HuH-7.5 (cell line): ENCODE results near the gene NTRK2.
"Not testable (repeated sequence)": the region's sequence is repeated elsewhere in the genome, so short reads cannot be mapped to it uniquely, and the experiment has no call there.

ENCODE experiments used
- DNase-seq: peaks from one replicate; pipeline ENCODE4 v3.0.0; 2011; ENCODE audit warnings: low spot score

Gene NTRK2

GRCh38 chr9:84893419-84894128, 224.0 kb downstream of the NTRK2 start:
- no peak for DNase-seq

- DNase-seq = no peak
Measured at GRCh38 chr9:84894859-84895258, 225.3 kb downstream of the NTRK2 start.

GRCh38 chr9:84897362-84898094, 228.0 kb downstream of the NTRK2 start:
- no peak for DNase-seq

- no peak for DNase-seq
Measured at GRCh38 chr9:84898188-84898587, 228.7 kb downstream of the NTRK2 start.

DNA sequence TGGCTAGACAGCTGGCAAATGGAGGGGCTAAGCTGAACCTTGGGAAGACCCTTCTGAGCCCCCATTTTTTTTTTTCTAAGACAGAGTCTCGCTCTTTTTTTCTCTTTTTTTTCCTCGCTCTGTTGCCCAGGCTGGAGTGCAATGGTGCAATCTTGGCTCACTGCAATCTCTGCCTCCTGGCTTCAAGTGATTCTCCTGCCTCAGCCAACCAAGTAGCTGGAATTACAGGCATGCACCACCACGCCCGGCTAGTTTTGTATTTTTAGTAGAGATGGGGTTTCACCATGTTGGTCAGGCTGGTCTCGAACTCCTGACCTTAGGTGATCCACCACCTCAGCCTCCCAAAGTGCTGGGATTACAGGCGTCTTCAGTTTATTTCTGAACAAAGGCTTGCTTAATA, 229.1 kb downstream of the NTRK2 start:
- DNase-seq = not testable (repeated sequence)

DNA sequence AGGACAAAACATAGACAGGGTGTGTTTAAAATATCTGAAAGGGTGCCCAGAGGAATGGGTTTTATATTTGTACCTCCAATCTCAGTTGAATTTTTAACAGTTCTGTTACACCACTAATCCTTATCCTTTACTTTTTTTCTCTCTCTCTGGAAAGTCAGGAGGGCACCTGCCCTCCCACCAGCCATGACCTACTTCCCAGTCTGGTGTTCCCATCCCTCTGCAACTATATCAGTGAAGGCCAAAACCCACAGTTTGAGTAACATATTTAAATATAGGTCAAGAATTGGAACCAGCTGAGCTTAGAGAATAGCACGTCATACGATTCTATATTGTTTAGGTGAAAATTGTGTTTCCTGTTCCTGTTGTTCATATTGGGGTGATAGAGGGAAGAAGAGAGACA, 229.8 kb downstream of the NTRK2 start:
- no peak for DNase-seq

DNA sequence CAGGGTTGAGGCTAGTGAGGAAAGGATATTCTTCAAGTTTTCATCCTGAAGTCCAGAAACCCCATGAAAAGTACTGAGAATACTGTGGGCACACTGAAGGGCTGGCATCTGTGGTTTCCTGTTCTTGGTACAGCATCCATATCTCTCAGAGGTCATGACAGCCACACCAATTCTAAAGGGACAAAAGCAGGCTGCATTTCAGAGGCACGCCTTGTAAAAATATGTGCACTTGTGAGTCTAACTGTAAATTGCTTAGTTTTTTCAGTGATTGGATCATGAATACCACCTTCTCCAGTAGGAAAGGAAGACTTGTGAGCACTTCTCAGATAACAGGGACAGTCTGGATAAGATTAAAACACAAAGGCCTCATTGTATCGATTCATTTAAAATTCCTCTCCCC, 230.9 kb downstream of the NTRK2 start:
- no peak for DNase-seq

- no peak for DNase-seq
Measured at GRCh38 chr9:84903963-84904362, 234.4 kb downstream of the NTRK2 start.

- no peak for DNase-seq
Measured at GRCh38 chr9:84916769-84917168, 247.2 kb downstream of the NTRK2 start.

- DNase-seq = no peak
Measured at GRCh38 chr9:84917366-84918070, 248.0 kb downstream of the NTRK2 start.

- DNase-seq = no peak
Measured at GRCh38 chr9:84919440-84919839, 249.9 kb downstream of the NTRK2 start.

DNA sequence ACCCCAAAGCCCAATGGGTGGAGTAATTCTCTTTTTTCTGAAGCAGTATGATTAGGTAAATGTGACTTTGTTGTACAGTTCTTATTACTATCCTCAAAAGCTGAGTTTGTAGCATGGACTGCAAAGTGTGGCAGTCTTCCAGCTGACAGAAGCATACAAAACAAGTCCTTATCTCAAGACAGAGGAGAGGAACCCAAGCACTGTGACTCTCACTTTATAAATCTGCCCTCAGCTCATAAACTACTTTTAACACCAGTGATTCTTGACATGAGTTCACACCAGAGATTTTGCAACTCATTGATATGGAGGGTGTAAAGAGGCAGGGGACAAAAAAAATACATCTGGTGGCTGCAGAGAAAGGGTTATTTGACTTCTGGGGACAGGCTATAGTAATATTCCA, 251.6 kb downstream of the NTRK2 start:
- no peak for DNase-seq

DNA sequence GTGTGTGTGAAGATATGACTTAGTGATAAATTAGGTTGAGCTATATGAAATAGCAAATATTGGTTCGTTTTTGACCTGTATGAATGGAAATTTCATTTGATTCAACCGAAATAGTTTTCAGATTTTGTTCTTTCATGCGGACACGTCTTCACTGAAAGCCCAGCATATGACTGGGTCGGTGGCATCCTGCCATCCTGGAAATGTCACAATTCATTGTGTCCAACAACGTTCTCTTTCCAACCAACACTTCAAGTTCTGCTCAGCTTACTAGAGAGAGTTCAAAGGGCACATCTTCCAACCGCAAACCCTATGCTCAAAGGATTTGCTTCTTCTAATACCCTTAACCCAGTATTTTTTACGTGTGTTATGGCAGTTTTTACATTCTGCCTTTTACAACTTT, 252.5 kb downstream of the NTRK2 start:
- no peak for DNase-seq

DNA sequence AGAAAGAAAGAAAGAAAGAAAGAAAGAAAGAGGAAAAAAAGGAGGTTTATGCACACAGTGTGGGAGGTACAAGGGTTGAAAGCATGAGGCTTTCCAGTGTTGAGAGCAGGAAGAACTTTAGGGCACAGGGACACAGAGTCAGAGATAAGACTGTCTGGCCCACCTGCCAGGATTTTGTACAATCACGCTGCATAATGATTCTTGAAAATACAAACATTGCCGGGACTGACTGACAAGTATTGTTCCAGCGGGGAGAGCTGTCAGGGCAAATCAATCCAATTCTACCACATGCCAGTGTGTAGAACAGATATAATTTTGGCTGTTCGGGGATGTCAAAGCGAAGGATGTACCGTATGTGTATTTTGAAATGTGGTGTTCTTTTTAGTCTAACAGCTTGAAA, 254.7 kb downstream of the NTRK2 start:
- no peak for DNase-seq

GRCh38 chr9:84925225-84925872, 255.8 kb downstream of the NTRK2 start:
- no peak for DNase-seq

- DNase-seq = no peak
Measured at GRCh38 chr9:84926793-84927192, 257.3 kb downstream of the NTRK2 start.

DNA sequence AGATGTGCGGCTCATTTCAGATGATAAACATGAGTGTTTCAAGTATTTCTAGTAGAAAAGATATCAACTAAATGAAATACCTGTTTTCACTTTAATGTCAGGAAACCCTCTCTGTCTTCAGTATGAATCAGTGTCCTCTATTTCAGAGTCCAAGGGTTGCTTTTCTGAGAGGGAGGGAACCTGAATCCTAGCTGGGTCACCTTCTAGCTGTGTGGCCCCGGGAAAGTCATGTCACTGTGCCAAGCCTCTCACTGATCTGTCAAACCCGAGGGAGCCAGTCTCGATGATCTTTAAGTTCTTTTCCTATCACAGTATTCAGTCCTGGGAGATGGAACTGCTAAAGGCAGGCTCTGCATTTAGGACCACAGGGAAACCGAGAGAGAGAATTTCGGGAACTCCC, 258.9 kb downstream of the NTRK2 start:
- DNase-seq = no peak

GRCh38 chr9:84929068-84929467, 259.5 kb downstream of the NTRK2 start:
- no peak for DNase-seq

GRCh38 chr9:84932915-84933527, 263.5 kb downstream of the NTRK2 start:
- DNase-seq = no peak

DNA sequence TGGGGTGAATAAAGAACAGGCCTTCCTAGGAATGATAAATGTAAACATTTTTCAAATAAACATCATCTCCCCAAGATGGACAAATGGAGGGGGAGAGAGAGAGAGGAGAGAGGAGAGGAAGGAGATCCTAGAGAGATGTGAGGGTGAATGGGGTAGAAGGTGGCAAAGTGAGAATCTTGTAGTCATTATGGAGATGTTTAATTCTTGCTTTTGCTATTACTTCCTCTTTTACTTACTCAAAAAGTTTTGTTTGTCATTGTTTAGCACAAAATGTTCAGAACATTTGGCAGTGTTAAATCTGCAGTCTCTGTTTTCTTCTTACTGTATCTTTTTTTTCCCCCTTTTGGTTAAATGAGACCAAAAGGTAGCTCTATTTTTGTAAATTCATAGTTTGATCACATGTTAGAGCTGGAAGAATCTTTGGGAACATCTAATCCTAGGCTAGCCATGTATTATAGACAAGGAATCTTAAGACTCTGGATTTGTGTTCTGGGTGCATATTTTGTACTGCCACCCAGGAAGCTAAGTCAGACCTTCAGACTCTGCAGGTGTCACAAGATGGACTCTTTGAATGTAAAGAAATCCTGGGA, 266.1 kb downstream of the NTRK2 start:
- DNase-seq = no peak

- no peak for DNase-seq
Measured at GRCh38 chr9:84937180-84937579, 267.7 kb downstream of the NTRK2 start.

DNA sequence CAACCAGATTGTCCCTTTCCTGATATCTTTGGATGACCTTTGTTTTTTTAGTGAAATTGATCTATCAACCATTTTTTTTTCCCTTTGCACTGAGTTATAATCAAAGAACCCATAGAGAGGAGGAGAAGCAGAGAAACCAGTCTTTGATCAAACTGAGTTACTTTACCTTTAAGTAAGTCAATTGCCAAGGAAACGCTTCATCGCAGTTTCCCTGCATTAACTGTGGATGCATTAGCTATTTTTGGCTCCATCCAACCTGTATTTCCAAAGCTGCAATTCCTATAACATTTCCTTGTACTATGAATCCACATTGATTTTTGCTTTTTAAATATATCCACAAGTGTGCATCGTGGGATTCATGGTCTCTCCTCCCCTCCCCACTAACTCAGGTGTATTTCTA, 268.1 kb downstream of the NTRK2 start:
- DNase-seq = no peak
